Endothelial cell of umbilical vein (primary cell): ENCODE measurements around the gene FAM83C. TPM values are rescaled to one million over a fixed set of nuclear protein-coding genes. Genes with fewer than 3 reads are reported as not detected.

Experiments used
- BruUV-seq: library from RNA; stranded (reverse); fragments of 400-500 nt; replicated peaks from 2 replicates; lab custom pipeline; 2021; lab: Mats Ljungman, UMichigan
- CTCF ChIA-PET: fragments of 300-600, 350-600 bp; sonication (Branson Sonifier 250); formaldehyde crosslinking; loops from one replicate; lab custom pipeline; 2021; ENCODE audit warnings: antibody characterized with exemption, inconsistent platforms; lab: Charles Lee
- POLR2A ChIA-PET: fragments of 300-600, 350-600 bp; sonication (Branson Sonifier 250); formaldehyde crosslinking; loops from one replicate; lab custom pipeline; 2021; ENCODE audit warnings: antibody characterized with exemption, inconsistent platforms; lab: Charles Lee
- DNase-seq: peaks from one replicate; pipeline ENCODE4 v3.0.0-alpha.2; 2011; ENCODE audit warnings: low read depth, low spot score
- FAIRE-seq: peaks from 2 replicates; lab custom pipeline; 2011; peaks lifted over from hg19 to GRCh38; lab: Jason Lieb, UNC
- H2AFZ ChIP-seq: 2 replicates; pipeline ENCODE4 v1.6.0; 2012; ENCODE audit warnings: low read depth, low read length, control low read depth, inconsistent platforms
- H3K27ac ChIP-seq: 2 replicates; pipeline ENCODE4 v1.5.1; 2011; ENCODE audit warnings: low read depth, mild to moderate bottlenecking, control low read depth, low read length, moderate library complexity; ENCODE audit not compliant: insufficient read depth
- H3K27me3 ChIP-seq, 2 experiments: 2 replicates each; pipeline versions ENCODE4 v1.6.0 to v1.6.1; 2011; ENCODE audit warnings: low read length in 2 of 2, mixed read lengths in 1 of 2; ENCODE audit not compliant: control insufficient read depth in 2 of 2, insufficient read depth in 2 of 2
- H3K36me3 ChIP-seq, 2 experiments: 2 replicates in 1 of 2; 3 replicates in 1 of 2; pipeline ENCODE4 v1.5.1; 2011; ENCODE audit warnings: low read length in 2 of 2, mild to moderate bottlenecking in 1 of 2, moderate library complexity in 1 of 2; ENCODE audit not compliant: control insufficient read depth in 2 of 2, insufficient read depth in 2 of 2; ENCODE audit errors: extremely low read depth in 1 of 2
- H3K4me1 ChIP-seq: 3 replicates; pipeline ENCODE4 v1.5.1; 2011; ENCODE audit warnings: mild to moderate bottlenecking, low read length; ENCODE audit not compliant: control insufficient read depth, insufficient read depth; ENCODE audit errors: extremely low read depth
- H3K4me2 ChIP-seq: 2 replicates; pipeline ENCODE4 v1.6.1; 2011; ENCODE audit warnings: low read length, control low read depth, mixed read lengths; ENCODE audit not compliant: insufficient read depth
- H3K4me3 ChIP-seq, 3 experiments: fragments of 200-600 bp in 1 of 3; sonication (generic), shearing (Covaris generic) in 1 of 3; replicated peaks in 1 of 3; 2 replicates each; pipeline ENCODE4 v1.5.1; 2011 to 2016; ENCODE audit warnings: control low read depth in 3 of 3, low read length in 3 of 3, mild to moderate bottlenecking in 2 of 3, inconsistent platforms in 1 of 3, low read depth in 1 of 3, moderate library complexity in 1 of 3; ENCODE audit not compliant: insufficient read depth in 1 of 3
- H3K79me2 ChIP-seq: 2 replicates; pipeline ENCODE4 v1.6.0; 2012; ENCODE audit warnings: low read length, inconsistent platforms; ENCODE audit not compliant: control insufficient read depth, insufficient read depth
- H3K9ac ChIP-seq: replicated peaks from 2 replicates; pipeline ENCODE3; 2011; ENCODE audit warnings: low read length, control low read depth; ENCODE audit not compliant: insufficient read depth; ENCODE audit errors: extremely low read depth
- H3K9me1 ChIP-seq: replicated peaks from 3 replicates; pipeline ENCODE4 v1.6.0; 2011; ENCODE audit warnings: mild to moderate bottlenecking, low read length; ENCODE audit not compliant: control insufficient read depth, insufficient read depth; ENCODE audit errors: extremely low read depth
- H3K9me3 ChIP-seq: replicated peaks from 2 replicates; pipeline ENCODE4 v1.5.1; 2012; ENCODE audit warnings: low read length, inconsistent platforms; ENCODE audit not compliant: control insufficient read depth, insufficient read depth
- H4K20me1 ChIP-seq: replicated peaks from 2 replicates; pipeline ENCODE3; 2011; ENCODE audit warnings: mild to moderate bottlenecking, low read length; ENCODE audit not compliant: control insufficient read depth, insufficient read depth; ENCODE audit errors: extremely low read depth
- EZH2 ChIP-seq: IDR thresholded peaks from 2 replicates; pipeline ENCODE4 v1.6.1; 2012; ENCODE audit warnings: borderline replicate concordance, low read depth, mild to moderate bottlenecking, moderate library complexity, low read length, inconsistent platforms; ENCODE audit not compliant: severe bottlenecking
- FOS ChIP-seq: IDR thresholded peaks from 2 replicates; pipeline ENCODE4 v1.6.1; 2011; ENCODE audit warnings: mild to moderate bottlenecking, low read length, moderate library complexity, borderline replicate concordance; ENCODE audit not compliant: insufficient read depth
- GATA2 ChIP-seq: IDR thresholded peaks from 2 replicates; pipeline ENCODE4 v1.7.0; 2011; ENCODE audit warnings: low read depth, mild to moderate bottlenecking, moderate library complexity, mixed read lengths, low read length; ENCODE audit not compliant: insufficient read length, insufficient read depth
- JUN ChIP-seq: IDR thresholded peaks from 2 replicates; pipeline ENCODE4 v1.6.1; 2011; ENCODE audit warnings: borderline replicate concordance, low read depth; ENCODE audit not compliant: insufficient read length, insufficient read depth
- MYC ChIP-seq: IDR thresholded peaks from one replicate; pipeline ENCODE4 v1.6.1; 2011; ENCODE audit warnings: mild to moderate bottlenecking, low read depth, low read length
- POLR2A ChIP-seq: IDR thresholded peaks from 2 replicates; pipeline ENCODE4 v1.6.1; 2012; ENCODE audit warnings: low read depth, mild to moderate bottlenecking, control low read depth, low read length
- POLR2AphosphoS5 ChIP-seq: IDR thresholded peaks from 2 replicates; pipeline ENCODE4 v1.6.1; 2012; ENCODE audit warnings: low read depth, mild to moderate bottlenecking, control low read depth, low read length, moderate library complexity; ENCODE audit not compliant: insufficient read depth
- dilution Hi-C: fragments of 300-500 bp; cut with MboI; formaldehyde crosslinking; loops from one replicate; pipeline ENCODE4 v1.15.0; 2019; ENCODE audit warnings: low sequenced_read_pairs; ENCODE audit not compliant: extremely low pct_ligation_motif_present
- intact Hi-C: fragments of 100-400 bp; cut with micrococcal nuclease; formaldehyde crosslinking; loops from one replicate; pipeline ENCODE4 v1.10.0; 2022
- polyA plus RNA-seq, 4 experiments: library from polyadenylated mRNA; depleted of rRNA in 3 of 4; stranded (reverse) in 3 of 4; unstranded in 1 of 4; fragments of >200 nt; gene quantifications; 2 replicates each; pipeline versions ENCODE4 v1.2.1 to v1.2.3, GENCODE V29; 2011 to 2012; ENCODE audit warnings: missing spikeins in 1 of 4
- total RNA-seq: library from RNA; stranded (reverse); gene quantifications from 2 replicates; pipeline ENCODE4 v1.2.3, GENCODE V29; 2021
- TF ChIP-seq, protein P1 (sequence below), 2 donors: IDR thresholded peaks; 1 replicate in 1 of 2; 2 replicates in 1 of 2; pipeline ENCODE4 v1.5.1; 2011; ENCODE audit warnings: low read length in 2 of 2, mild to moderate bottlenecking in 2 of 2, moderate library complexity in 2 of 2, control low read depth in 1 of 2, inconsistent platforms in 1 of 2, low read depth in 1 of 2; ENCODE audit not compliant: insufficient read depth in 1 of 2; ENCODE audit errors: extremely low read depth in 1 of 2
- TF ChIP-seq, protein P2 (sequence below): IDR thresholded peaks from 2 replicates; pipeline ENCODE4 v1.6.1; 2011; ENCODE audit not compliant: insufficient read depth, insufficient read length

Gene FAM83C
- total and polyA plus RNA-seq, 2 donors (not counting 3 experiments of a cell fraction or from before 2014, with no cell fraction given): not detected

DNA sequence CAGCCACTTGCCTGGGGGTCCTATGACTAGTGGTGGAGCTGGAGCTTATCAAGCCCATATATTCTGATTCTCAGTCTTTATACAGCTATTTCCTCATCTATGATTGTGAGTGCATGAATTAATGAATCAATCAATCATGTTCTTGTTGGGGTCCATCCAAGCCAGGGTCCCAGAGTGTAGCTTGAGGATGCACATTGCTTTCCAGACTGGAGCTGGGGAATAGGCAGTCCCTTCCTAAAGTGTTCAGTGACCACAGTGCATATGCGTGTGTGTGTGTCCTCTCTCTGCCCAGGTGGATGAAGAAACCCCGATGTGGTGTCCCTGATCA, 40.6 kb downstream of the FAM83C start:
- ChIA-PET POLR2A (no interaction called here), CTCF (interaction anchor here (1.0 to 1.4 kb wide), 3 partner anchors 13 to 155 kb away, joined by 3 to 5 read pairs (median 3); no protein-coding TSS in a partner anchor)
- H2AFZ ChIP-seq: no peak overlapping the region
- no TSS peak for BruUV-seq
- no peak overlapping the region for H3K9ac ChIP-seq
- no peak overlapping the region for H3K4me2 ChIP-seq
- no peak overlapping the region for H3K4me3 ChIP-seq
- DNase-seq: no peak
- no peaks in the 10 kb centered on the region for H3K9me1 ChIP-seq
- dilution Hi-C loops (loop anchor here (25.0 kb wide), 1 partner anchor 414 kb away; the partner anchor contains the start of gene NCOA6), intact Hi-C loops (no loop called here)
- no peaks in the 10 kb centered on the region for H3K79me2 ChIP-seq
- no peak overlapping the region for H3K27ac ChIP-seq
- TF ChIP-seq POLR2AphosphoS5: no peak
- TF ChIP-seq FOS: no peak
- TF ChIP-seq EZH2: no peak
- no peak for TF ChIP-seq GATA2
- TF ChIP-seq, protein P1, sequence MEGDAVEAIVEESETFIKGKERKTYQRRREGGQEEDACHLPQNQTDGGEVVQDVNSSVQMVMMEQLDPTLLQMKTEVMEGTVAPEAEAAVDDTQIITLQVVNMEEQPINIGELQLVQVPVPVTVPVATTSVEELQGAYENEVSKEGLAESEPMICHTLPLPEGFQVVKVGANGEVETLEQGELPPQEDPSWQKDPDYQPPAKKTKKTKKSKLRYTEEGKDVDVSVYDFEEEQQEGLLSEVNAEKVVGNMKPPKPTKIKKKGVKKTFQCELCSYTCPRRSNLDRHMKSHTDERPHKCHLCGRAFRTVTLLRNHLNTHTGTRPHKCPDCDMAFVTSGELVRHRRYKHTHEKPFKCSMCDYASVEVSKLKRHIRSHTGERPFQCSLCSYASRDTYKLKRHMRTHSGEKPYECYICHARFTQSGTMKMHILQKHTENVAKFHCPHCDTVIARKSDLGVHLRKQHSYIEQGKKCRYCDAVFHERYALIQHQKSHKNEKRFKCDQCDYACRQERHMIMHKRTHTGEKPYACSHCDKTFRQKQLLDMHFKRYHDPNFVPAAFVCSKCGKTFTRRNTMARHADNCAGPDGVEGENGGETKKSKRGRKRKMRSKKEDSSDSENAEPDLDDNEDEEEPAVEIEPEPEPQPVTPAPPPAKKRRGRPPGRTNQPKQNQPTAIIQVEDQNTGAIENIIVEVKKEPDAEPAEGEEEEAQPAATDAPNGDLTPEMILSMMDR (IDR thresholded peaks at IDR 0.05; ENCODE audit: extremely low read depth in 1 of 2, insufficient read depth in 1 of 2, low read depth in 1 of 2, low read length in 2 of 2): no peak
- TF ChIP-seq, protein P2, sequence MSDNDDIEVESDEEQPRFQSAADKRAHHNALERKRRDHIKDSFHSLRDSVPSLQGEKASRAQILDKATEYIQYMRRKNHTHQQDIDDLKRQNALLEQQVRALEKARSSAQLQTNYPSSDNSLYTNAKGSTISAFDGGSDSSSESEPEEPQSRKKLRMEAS: no peak
- no peak for TF ChIP-seq MYC
- TF ChIP-seq JUN: no peak
- TF ChIP-seq POLR2A: no peak
- H3K9me3 ChIP-seq: no peaks in the 10 kb centered on the region
- H3K27me3 ChIP-seq: peaks cover 0 to 4% of the 10 kb centered on the region in 2 experiments
- H3K36me3 ChIP-seq: no peaks in the 10 kb centered on the region
- H3K4me1 ChIP-seq: no peaks in the 10 kb centered on the region
- no peaks in the 10 kb centered on the region for H4K20me1 ChIP-seq
- no peak for FAIRE-seq
